ENCODE measurements around the gene PRC1.
A peak's percentile ranks its signal among the peaks of the same experiment; 100 is the strongest.

Gene PRC1

DNA sequence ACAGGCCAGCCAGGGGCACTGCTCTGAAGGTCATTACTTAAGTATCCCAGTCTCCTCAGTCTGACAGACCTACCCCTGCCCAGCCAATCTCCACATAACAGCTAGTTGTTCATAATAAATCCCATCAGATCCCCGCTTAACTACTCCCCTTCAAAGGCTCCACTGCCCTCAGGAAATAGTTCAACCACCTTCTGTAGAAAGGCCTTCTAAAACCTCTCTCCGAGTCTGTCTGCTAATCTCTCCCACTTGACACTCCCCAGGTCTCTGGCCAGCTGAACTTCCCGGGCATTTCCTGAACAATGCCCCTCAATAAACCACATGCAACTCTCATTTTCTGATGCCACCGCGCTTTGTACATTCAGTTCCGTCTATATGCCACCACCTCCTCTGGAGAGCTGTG lies 6.0 kb downstream of the PRC1 start:
- TF ChIP-seq, protein P1, sequence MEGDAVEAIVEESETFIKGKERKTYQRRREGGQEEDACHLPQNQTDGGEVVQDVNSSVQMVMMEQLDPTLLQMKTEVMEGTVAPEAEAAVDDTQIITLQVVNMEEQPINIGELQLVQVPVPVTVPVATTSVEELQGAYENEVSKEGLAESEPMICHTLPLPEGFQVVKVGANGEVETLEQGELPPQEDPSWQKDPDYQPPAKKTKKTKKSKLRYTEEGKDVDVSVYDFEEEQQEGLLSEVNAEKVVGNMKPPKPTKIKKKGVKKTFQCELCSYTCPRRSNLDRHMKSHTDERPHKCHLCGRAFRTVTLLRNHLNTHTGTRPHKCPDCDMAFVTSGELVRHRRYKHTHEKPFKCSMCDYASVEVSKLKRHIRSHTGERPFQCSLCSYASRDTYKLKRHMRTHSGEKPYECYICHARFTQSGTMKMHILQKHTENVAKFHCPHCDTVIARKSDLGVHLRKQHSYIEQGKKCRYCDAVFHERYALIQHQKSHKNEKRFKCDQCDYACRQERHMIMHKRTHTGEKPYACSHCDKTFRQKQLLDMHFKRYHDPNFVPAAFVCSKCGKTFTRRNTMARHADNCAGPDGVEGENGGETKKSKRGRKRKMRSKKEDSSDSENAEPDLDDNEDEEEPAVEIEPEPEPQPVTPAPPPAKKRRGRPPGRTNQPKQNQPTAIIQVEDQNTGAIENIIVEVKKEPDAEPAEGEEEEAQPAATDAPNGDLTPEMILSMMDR (conservative IDR thresholded peaks at IDR 0.05; ENCODE audit: low read length): no peak
- no peak for DNase-seq (ENCODE audit: low read depth)
- no peak overlapping the region for H3K4me3 ChIP-seq (ENCODE audit: low read length)

DNA sequence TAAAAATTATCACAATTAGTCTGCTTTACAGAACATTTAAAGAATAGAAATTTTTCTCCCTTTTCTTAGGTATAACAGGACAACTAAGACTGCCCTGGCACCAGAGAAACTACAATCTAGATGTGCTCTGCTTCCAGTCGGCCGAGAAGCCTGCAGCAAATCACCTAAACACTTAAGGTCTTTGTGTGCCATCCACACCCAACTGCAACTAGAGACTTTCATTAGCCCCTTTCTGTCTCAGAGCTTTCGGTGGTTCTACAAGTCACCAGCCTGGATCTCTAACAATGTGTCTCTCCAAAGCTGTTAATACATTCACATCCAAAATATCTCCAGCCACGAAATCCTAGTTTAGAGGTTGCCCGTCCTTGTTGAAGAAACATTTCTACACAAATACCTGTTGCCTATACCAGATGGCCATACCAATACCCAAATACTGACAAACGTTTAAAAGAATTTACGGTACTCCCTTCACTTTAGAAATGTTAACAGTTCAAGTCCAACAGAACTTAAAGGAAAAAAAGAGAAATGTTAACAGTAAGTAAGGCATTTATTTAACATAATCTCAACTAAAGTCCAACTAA lies 6.7 kb downstream of the PRC1 start:
- H3K4me3 ChIP-seq (ENCODE audit: low read length): no peak overlapping the region
- no peak for DNase-seq (ENCODE audit: low read depth)
- TF ChIP-seq, protein P1 (conservative IDR thresholded peaks at IDR 0.05; ENCODE audit: low read length): no peak

DNA sequence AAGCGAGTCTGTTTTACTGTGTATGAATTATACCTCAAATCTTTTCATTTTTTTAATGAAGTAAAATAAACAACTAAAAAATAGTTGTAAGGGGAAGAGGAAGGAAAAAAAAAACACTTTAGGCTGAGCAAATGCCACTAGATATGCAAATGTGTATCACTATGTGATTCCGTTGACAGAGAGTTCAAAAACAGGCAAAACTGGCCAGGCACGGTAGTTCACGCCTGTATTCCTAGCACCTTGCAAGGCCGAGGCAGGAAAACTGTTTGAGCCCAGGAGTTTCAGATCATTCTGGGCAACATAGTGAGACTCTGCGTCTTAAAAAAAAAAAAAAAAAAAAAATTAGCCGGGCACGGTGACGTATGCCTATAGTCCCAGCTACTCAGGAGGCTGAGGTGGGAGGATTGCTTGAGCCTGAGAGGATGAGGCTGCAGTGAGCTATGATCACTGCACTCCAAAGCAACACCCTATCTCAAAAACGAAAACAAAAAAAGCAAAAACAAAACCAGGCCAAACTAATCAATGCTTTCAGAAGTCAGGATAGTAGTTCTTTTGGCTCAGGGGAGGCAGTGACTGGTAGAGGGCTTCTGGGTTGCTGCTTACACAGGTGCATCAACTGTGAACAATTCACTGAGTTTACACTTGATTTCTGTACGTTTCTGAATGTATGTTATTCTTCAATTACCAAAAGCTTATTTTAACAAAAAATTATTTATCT lies 7.4 kb downstream of the PRC1 start:
- DNase-seq (ENCODE audit: low read depth): no peak
- TF ChIP-seq, protein P1 (conservative IDR thresholded peaks at IDR 0.05; ENCODE audit: low read length): no peak
- H3K4me3 ChIP-seq (ENCODE audit: low read length): no peak overlapping the region

DNA sequence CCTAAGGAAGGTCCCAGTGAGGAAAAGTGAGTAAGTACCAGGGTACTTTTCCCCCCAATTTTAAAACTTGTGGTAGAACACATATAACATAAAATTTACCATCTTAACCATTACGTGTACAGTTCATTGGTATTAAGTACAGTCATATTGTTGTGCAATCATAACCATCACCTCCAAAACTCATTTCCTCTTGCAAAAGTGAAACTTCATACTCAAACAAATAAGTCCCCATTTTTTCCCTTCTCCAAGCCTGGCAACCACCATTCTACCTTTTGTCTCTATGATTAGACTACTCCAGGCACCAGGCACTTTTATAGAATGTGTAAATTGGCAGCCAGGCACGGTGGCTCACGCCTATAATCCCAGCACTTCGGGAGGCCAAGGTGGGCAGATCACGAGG lies 12.2 kb downstream of the PRC1 start:
- DNase-seq (ENCODE audit: low read depth): peak; percentile 53
- H3K4me3 ChIP-seq (ENCODE audit: low read length): no peak overlapping the region
- TF ChIP-seq, protein P1 (conservative IDR thresholded peaks at IDR 0.05; ENCODE audit: low read length): no peak

DNA sequence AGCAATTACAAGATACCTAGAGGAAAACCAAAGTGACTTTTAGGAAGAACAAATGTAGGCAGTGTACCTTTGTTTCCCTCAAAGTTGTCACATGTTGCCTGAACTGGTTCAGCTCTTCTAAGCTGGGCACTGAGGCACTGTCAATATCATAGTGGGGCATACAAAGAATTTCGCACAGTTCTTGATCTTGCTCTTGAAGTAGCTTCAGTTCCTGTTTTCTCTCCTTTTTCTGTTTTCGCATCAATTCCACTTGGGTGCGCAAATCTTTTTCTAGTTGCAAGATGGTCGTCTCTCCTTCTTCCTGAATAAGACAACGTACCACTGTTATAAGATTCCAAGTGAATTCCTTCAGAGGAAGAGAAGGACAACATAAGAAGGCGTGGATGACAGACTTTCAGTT lies 12.7 kb downstream of the PRC1 start:
- no peak overlapping the region for H3K4me3 ChIP-seq (ENCODE audit: low read length)
- DNase-seq (ENCODE audit: low read depth): no peak

DNA sequence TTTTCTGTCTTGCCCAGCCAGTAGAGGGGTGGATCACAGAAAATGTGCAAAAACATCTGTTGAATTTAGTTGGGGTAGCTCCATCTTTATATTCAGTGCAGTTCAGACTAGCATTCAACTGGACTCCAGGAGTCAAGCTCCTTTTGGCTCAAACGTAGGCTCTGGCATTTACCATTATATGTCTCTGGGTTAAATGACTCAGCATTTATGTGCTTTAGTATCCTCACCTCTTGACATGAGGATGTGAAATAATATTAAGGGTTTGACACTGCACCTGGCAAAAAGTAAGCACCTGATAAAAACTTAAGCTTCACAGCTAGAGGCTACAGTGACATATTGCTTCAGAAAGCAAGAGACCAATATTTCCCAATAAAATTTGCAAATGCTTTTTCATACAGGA lies 14.8 kb downstream of the PRC1 start:
- DNase-seq (ENCODE audit: low read depth): no peak
- no peak overlapping the region for H3K4me3 ChIP-seq (ENCODE audit: low read length)
- TF ChIP-seq, protein P1 (conservative IDR thresholded peaks at IDR 0.05; ENCODE audit: low read length): no peak

More for the DNA sequence above, 12.7 kb downstream of the PRC1 start:
- TF ChIP-seq, protein P1 (conservative IDR thresholded peaks at IDR 0.05; ENCODE audit: low read length): no peak

DNA sequence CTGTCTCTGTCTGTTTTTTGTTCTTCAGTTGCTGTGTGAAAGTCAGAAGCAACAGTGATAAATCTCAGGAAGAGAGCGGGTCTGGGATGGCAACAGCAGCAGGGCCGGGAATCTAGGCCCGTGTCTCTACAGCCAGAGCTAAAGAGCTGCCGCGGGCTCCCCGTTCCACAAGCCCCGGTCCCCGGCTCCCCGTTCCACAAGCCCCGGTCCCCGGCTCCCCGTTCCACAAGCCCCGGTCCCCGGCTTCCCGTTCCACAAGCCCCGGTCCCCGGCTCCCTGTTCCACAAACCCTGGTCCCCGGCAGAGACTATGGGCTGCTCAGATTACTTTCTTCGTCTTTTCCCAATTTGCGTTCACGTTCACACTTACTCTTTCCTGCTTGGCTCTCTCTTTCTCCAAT lies 20.1 kb downstream of the PRC1 start:
- no peak for DNase-seq (ENCODE audit: low read depth)
- TF ChIP-seq, protein P1 (conservative IDR thresholded peaks at IDR 0.05; ENCODE audit: low read length): no peak
- H3K4me3 ChIP-seq (ENCODE audit: low read length): no peak overlapping the region

Data from AG10803 (cell line).